GM20000 (cell line): ENCODE results near the gene APMAP.
"Not testable (repeated sequence)": the region's sequence is repeated elsewhere in the genome, so short reads cannot be mapped to it uniquely, and the experiment has no call there.

Source experiments
- DNase-seq: peaks from one replicate; pipeline ENCODE4 v3.0.0; 2012; ENCODE audit warnings: low spot score
- CTCF ChIP-seq: IDR thresholded peaks from 2 replicates; pipeline ENCODE4 v1.5.1; 2012; ENCODE audit warnings: mild to moderate bottlenecking, control low read depth; ENCODE audit errors: extremely low read depth, missing control alignments

APMAP gene

DNA sequence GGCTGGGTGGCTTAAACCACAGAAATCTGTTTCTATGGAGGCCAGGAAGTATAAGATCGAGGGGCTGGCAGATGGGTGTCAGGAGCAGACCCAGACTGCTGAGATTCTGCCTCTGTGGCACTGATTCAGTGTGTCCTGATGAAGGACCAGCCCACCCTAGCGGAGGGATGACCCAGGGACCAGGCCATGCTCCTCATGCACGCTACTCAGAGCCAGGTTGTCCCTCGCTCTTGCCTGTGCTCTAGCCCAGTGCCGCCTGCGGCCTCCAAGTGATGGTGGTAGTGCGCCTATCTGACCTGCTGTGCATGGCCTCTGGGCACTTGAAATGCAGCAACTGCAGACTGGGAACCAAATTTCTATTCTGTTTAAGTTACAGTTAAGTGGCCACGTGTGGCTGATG is 13.1 kb upstream of the APMAP start:
- TF ChIP-seq CTCF = no peak
- DNase-seq = no peak

- DNase-seq = no peak
- TF ChIP-seq CTCF = no peak
Measured at GRCh38 chr20:25005220-25005619, 12.7 kb upstream of the APMAP start.

DNA sequence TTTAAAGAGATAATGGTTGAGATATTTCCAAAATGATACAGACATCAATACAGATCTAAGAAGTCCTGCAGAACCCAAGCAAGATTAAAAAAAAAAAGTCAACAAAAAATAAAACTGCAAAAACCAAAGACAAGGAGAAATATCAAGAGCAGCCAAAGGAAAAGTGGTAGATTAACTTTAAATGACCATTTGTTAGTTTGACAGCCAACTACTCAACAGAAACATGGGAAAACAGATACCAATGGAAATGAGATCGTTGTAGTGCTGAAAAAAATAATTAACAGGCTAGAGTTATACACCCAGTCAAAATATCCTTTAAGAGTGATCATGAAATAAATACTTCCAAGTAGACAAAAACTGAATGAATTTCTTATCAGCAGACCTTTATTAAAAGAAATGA is 10.5 kb upstream of the APMAP start:
- no peak for DNase-seq
- no peak for TF ChIP-seq CTCF

GRCh38 chr20:25001323-25001722 is 8.8 kb upstream of the APMAP start:
- DNase-seq = not testable (repeated sequence)

GRCh38 chr20:25000268-25000801 is 7.8 kb upstream of the APMAP start:
- TF ChIP-seq CTCF = no peak
- DNase-seq = no peak

DNA sequence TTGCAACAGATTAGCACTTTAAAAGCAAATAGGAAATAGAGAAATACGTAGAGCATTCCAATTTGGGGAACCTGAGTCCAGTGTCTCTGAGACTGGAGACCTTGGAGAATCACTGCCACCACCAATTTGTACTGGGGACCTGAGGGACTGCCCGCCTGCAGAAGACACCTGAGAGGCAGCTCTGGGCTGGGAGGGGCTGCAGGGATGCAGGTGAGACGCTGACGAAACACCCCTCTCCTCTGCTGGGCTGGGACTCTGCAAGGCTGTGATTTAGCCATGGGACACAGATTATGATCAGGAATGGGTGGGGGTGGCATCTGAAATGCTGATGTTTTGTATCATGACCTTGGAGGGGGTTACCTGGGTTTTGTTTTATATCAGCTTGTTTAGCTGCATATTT is 7.0 kb upstream of the APMAP start:
- no peak for TF ChIP-seq CTCF

GRCh38 chr20:24998631-24999445 is 6.3 kb upstream of the APMAP start:
- no peak for TF ChIP-seq CTCF
- no peak for DNase-seq

More for the DNA sequence above, 7.0 kb upstream of the APMAP start:
- no peak for DNase-seq

GRCh38 chr20:24998121-24998520 is 5.6 kb upstream of the APMAP start:
- no peak for DNase-seq
- TF ChIP-seq CTCF = no peak
